Retina (tissue), 1 donor: ENCODE measurements around the gene KLC4.
A peak's percentile ranks its signal among the peaks of the same experiment; 100 is the strongest.
"Not testable (repeated sequence)": the region's sequence is repeated elsewhere in the genome, so short reads cannot be mapped to it uniquely, and the experiment has no call there.

Experiments used
- DNase-seq: peaks from one replicate; pipeline ENCODE4 v3.0.0-alpha.2; 2016

The KLC4 gene

DNA sequence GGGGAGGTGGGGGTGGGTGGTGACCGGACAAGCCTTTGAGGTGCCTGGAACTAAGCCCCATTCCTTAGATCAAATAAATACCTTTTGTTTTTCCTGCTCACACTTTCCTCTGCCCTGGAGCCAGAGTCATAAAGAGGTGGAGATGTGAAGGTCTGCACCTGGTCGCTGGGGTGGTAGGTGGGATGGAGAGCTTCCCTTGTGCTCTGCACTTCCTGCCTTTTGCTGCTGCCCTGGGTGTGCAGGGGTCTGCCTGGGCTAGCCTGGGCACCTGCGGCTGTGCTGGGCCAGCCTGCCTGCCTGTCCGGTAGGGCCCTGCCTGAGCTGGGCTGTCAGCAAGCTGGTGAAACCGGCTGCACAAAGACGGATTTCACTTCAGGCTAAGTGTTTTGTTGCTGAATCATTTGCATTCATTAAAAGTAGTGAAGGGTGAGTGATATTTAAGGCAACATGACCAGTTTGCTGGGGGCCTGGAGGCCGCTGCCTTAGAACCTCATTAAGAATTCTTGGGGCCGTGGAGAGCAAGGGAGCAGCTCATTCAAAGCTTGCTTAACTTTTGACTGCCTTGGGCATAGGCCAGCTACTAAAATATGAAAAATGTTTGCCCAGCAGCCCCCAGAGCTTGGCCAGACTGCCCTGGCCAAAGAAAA, 37.1 kb downstream of the KLC4 start:
- DNase-seq: peak; percentile 45

DNA sequence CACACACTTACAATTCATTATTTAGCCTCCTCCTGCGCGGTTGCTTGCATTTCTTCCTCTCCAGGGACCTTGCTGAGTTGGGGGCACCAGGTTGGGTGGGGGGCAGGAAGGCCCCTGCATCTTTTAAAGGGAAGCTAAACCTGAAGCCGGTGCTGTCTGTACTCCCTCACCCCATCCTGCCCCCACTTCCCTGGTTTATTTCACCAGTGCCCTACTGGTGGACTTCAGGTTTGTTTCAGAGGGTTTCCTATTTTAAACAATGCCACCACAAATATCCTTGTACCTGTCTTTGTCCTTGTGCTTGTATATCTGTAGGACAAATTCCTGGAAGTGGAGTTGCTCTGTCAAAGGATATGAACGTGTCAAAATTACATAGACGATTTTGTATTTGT, 37.7 kb downstream of the KLC4 start:
- no peak for DNase-seq

DNA sequence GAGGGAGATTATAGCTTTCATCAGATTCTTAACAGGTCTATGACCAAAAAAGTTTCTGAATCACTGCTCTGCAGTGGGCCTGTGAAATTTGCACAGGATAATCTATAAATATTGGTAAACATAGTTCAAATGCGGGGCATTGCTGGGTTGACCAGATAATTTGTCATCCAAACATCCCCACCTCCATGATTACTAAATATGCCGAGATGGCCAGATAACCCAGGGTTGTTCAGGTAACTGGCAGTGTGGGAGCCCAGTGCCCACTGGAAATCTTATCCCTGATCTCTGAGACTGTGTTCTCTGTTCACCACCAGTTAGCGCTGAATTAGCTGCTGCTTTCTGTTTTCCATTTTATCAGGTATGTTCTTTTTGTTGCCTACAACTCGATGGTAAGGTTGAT, 38.1 kb downstream of the KLC4 start:
- DNase-seq: no peak

DNA sequence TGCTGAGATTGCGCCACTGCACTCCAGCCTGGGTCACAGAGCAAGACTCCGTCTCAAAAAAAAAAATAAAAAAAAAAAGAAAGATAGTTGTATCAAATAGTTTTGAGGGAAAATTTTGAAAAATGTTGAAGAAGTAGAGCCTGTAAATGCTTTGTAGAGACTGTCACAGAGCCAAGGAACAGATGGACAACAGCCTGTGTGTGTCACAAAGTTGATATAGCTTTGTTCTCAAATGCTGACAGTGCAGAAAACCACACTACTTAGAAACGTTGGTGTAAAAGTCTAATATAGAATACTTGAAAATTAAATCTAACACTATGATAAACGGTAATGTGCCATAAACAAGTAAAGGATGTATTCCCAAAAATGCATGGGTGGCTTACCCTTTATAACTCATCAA, 42.1 kb downstream of the KLC4 start:
- no peak for DNase-seq

DNA sequence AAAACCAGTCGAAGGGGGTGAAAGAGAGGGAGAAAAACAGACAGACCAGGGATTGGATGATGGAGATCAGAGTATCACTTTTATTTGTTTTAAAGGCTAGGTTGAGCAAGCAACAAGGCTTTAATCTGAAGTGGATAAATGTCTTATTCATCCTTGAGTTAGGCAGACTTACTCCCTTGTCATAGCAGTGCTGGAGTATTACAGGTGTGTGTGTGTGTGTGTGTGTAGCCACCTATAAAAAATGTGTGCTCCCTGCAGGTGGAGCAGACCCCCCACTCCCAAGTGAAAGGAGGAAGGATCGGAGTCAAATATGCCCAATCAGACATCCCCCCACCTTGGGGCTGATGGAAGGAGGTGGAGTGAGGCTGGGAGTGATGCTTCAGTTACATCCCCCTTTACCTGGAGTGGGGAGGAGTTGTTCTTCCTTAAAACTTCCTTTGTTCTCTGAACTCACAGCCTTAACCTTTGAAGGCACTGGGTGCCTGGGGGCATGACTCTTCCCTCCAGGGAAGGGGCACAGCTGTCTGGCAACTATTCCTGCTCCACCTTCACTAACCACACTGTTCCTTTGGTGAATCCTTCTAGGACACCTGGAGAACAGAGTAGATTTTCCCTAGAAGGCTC, 43.9 kb downstream of the KLC4 start:
- no peak for DNase-seq

DNA sequence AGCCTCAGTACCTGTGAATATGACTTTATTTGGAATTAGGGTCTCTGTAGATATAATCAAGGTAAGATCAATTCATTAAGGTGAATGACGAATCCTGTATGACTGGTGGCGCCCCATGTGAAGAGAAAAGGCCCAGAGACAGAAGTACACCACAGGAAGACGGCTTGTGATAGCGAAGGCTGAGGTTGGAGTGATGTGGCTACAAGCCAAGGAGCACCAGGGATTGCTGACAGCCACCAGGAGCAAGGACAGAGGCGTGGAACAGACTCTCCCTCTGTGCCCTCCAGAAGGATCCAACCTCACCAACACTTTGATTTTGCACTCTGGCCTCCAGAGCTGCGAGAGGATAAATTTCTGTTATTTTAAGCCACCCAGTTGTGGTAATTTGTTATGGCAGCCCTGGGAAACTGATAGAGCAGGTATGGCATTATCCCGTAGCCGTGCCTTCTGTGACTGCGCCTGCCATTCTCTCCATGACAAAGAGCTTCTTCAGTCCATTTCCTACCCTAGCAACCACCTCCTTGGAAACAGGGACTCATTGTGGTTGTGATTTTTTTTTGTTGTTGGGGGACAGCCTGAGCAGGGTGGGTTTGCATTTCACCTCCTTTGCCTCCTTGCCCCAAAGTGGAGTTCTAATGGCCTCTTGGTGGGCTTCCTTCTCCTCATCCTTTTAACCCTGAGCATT, 46.2 kb downstream of the KLC4 start:
- no peak for DNase-seq

DNA sequence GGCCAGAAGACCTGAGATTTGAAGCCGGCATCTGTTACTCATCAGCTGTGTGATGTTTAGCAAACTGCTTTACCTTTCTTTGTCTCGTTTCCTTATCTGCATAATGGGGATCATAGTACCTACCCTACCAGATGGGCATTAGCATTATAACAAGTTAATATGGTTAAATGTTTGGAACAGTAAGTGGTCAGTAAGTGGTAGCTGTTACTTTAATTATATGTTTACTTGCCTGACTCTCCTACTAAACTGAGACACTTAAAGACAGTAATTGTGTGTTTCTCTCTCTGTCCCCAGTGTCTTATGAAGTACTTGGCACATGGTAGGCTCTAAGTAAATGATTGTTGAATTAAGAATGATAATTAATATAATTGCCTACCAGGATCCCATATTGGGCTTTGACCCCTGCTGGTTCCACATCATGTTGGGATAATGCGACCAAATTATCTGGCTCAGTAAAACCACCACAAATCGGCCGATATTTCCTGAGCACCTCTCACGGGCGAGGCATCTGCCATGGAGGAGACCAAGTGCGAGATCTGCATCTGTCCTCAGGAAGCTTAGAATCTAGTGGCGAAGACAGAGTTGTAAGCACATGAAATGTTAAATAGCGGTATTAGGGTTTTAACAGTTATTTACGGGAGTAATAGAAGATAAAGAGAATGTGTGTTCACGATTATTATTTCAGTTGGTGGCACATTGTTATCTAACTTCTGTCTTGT, 48.1 kb downstream of the KLC4 start:
- DNase-seq: no peak

DNA sequence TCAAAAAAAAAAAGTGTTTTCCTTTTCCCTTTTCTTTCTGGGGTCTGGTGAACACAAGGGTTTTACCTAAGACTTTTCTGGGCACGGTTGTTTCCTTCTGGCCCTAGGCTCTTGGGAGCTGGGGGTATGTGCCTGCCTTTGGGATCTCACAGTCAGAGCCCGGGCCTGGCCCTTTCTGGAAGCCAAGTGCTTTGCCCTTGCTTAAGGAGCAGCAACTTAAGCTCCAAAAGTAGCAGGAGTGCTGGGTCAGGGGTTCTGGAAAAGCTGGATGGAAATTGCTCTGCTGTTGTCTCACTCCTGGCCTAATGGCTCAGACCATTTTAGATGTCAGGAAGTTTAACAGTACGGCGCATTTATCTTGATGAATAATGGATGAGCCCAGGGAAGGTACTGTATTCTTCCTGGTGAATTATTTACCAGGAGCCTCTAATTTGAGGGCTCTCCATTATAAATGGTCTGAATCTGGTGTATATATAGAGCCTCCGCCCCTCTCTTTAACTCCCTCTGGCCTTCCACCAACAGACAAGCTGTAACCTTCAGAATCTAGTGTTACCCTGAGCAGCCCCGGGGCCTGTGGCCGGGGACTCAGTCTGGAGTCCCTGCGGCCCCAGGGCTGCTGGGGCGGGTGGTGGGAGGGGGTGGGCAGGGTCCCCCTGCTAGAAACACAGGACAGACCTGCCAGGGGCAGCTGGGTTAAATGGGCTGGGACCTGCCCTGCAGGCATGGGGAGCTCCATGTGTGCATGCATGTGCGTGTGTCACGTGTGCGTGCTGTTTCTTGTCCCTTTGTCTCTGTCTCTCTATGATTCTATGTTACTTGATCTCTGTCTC, 54.2 kb downstream of the KLC4 start:
- DNase-seq: peak; percentile 63

DNA sequence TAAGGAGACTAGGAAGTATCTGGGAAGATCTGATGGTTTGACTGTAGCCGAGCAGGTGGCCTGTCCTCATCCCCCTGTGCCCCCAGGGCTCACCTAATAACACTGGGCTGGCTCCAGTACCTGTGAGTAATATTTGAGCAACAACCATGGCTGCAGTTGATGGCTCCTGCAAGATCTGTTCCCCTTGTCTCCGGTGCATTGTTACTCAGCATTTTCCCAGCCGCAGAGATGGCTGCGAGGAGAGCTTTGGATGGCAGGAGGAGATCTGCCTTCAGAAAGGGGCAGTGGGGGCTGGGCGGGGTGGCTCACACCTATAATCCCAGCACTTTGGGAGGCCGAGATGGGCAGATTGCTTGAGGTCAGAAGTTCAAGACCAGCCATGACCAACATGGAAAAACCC, 55.9 kb downstream of the KLC4 start:
- no peak for DNase-seq

DNA sequence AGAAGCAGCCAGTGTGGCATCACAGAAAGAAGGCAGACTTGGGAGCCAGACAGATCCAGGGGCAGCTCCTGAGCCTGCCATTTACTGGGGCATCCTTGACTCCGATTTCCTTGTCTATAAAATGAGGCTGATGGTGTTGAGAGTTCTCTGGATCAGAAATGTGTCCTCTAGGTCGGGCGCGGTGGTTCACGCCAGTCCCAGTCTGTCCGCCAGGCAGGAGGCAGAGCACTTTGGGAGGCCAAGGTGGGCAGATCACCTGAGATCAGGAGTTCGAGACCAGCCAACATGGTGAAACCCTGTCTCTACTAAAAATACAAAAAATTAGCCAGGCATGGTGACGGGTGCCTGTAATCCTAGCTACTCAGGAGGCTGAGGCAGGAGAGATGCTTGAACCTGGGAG, 58.0 kb downstream of the KLC4 start:
- not testable (repeated sequence) for DNase-seq

DNA sequence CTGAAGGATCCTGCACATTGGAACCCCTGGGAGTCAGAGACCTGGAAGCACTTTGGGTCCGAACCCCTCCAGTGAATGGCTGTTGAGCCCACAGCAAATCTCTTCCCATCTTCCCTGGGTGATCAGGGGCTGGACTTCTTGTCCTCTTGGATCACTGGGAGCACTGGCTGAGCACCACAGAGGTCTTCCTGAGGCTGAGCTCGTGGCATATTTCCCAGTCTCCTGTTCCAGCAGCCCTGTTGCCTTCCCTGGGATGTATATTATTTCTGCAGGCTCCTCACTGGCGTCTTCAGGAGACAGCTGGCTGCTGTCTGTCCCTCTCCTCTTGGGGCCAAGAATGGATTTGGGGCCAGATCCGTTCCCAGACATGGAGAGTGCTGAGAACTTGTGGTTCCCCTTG, 60.1 kb downstream of the KLC4 start:
- no peak for DNase-seq

DNA sequence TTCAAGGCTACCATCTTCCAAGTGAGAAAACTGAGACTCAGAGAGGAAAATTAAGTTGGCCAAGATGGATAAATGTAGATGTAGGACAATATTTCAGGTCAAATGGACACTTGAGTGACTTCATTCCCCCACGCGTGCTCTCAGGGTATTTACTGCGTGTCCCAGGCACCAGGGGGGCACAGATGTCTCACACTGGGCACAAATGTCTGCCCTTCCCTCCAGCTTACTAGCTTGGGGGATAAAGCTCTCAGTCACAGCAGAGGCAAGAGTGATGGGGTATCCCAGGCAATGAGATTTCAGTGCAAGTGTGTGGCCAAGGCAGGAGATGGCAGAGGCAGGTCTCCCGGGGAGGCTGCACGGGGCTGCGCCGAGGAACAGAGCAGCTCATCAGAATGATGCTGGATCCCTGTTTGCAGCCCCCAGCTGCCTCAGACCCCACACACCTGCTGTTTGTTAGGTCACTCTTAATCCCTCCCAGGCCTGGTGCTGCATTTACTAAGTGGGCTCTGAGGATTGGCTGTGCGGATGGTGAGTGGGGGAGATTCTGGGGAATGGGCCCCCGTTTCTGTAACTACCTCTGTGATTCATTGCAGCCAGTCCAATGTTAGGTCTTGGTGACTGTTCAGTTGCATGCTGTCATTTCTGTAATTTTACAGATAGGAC, 60.8 kb downstream of the KLC4 start:
- DNase-seq: no peak

DNA sequence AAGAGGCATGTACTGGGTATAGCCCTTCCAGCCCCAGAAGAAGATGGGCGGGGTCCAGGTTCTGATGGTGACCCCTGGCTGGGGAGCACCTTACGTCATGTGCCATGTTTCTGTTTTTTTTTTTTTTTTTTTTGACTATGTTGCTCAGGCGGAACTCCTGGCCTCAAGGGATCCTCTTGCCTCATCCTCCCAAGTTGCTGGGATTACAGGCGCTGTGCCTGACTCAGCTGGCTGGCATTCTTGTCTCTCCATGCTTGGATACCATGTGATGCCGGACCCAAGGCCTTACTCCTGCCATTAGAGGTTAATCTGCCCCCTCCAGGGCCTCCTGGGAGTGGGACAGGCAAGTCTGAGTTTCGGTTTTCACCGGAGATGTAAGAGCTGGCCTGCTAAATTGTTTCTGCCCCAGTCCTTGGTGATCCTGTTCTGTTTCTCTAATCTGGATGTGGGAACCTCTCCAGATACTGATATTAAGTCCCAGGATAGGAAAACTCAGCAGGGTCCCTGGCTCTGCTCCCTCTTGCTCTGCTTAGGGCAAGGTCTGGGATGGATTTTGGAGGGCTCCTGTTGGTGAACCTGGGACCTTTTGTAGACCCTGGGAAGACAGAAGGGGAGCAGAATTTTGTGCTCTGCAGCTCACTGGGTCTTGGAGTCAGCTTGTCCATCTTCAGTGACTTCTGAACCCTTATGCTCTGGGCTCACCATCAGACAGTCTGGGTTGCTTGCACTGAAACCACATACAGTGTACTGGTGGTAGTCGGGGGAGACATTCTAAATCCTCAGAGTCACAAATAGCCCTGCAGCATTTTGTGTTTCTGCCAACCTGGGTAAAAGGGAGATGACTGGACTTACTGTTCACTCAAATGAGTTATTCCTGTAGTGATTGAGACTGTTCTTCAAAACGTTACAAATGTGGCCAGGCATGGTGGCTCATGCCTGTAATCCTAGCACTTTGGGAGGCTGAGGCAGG, 61.8 kb downstream of the KLC4 start:
- DNase-seq: no peak

DNA sequence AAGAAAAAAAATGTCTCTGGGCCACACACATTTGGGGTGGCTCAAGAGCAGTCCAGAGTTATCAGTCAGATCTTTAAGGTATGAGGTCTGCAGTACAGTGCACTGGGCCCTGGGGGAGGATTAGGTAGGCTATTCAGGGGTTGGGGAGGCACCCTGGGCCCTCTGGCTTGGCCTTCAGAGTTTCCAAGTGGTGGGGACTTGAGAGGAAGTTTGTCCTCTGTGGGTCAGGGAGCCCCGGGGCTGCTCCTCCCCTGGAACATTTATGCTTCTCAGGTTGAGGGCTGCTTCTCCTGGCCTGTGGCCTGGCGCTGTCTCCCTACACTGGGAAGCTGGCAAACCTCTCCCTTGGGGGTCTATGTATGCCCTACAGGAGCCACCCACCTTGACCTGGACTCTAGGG, 62.7 kb downstream of the KLC4 start:
- no peak for DNase-seq

DNA sequence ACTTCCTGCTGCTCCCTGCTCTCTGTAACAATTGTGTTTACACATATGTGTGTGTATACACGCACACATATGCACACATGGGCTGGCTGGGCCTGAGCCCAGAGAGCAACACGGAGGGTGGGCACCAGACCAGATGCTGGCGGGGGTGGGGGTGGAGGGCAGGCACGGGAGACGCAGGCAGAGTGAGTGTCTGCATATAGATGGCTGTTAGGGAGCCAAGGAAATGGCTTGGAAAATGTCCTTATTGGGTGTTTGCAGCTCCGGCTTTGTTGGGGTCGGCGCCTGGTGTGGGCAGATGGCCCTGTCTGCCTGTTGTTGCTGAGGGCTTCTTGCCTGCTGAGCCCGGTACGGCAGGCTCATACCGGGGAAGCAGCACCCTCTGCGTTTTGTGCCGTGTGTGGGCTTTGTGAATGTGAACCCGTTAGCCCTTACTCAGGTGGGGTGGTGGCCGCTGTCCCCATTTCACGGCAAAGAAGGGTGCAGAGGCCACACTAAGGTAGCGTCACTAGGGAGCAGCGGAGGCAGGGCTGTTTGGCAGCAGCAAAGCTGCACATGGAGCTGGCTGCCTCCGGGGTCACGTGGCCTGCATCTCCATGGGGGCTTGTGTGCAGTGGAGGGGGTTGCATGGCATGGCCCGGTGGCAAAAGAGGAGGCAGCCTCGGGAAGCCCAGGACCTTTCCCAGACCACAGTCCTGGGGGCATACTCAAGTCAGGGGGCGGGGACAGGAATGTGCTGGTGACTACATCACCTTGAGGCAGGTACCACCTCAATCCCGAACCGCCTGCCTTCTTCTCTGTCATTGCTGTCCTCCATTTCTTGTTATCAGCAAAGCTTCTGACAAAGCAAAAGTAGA, 64.3 kb downstream of the KLC4 start:
- peak; percentile 74 for DNase-seq

DNA sequence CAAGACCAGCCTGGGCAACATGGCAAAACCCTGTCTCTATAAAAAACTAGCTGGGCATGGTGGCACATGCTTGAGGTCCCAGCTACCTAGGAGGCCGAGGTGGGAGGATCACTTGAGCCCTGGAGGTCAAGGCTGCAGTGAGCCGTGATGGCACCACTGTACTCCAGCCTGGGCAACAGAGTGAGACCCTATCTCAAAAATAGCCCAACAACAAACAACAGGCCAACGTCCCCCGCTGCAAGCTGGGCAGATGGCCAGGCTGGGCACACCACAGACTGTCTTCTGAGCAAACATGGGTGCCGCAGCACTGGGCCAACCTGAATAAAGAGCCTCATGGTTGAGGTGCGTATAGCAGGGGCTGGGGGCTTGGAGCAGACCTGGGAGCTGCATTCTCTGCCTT, 65.0 kb downstream of the KLC4 start:
- no peak for DNase-seq
